Mesothelial cell of epicardium (in vitro differentiated cells): ENCODE results near the gene DNM3. TPM values are rescaled to one million over a fixed set of nuclear protein-coding genes. Genes with fewer than 3 reads are reported as not detected.
"Not testable (repeated sequence)": the region's sequence is repeated elsewhere in the genome, so short reads cannot be mapped to it uniquely, and the experiment has no call there.

Experiments
- DNase-seq, 2 experiments: peaks; one replicate each; pipeline ENCODE4 v3.0.0; 2021; ENCODE audit warnings: low spot score in 2 of 2; ENCODE audit not compliant: unreplicated experiment in 2 of 2
- H3K27ac Mint-ChIP-seq: 2 replicates; pipeline ENCODE4 v1.8.0; 2021; ENCODE audit warnings: mixed read lengths
- H3K27me3 Mint-ChIP-seq: 2 replicates; pipeline ENCODE4 v1.8.0; 2021; ENCODE audit warnings: low read depth, mixed read lengths
- H3K36me3 Mint-ChIP-seq: 2 replicates; pipeline ENCODE4 v1.8.0; 2021; ENCODE audit warnings: mixed read lengths
- H3K4me1 Mint-ChIP-seq: 2 replicates; pipeline ENCODE4 v1.8.0; 2021; ENCODE audit warnings: mixed read lengths
- H3K4me3 Mint-ChIP-seq: 2 replicates; pipeline ENCODE4 v1.8.0; 2021; ENCODE audit warnings: mild to moderate bottlenecking, moderate library complexity, mixed read lengths
- H3K9me3 Mint-ChIP-seq: 2 replicates; pipeline ENCODE4 v1.8.0; 2021; ENCODE audit warnings: mixed read lengths
- CTCF ChIP-seq: fragments of 200-600 bp; sonication (generic); IDR thresholded peaks from one replicate; pipeline ENCODE4 v1.5.0; 2021; ENCODE audit warnings: antibody characterized with exemption; ENCODE audit not compliant: unreplicated experiment
- total RNA-seq: library from RNA; stranded (reverse); gene quantifications from 3 replicates; pipeline ENCODE4 v1.2.1, GENCODE V29; 2021

Gene DNM3
- total RNA-seq, 1 donor from 2014 or later, result 5.0 TPM

GRCh38 chr1:172360511-172360910, 519.2 kb downstream of the DNM3 start:
- Mint-ChIP-seq H3K27me3 (no peaks in the 10 kb centered on the region), H3K36me3 (peaks cover under 1% of the 10 kb centered on the region), H3K27ac (no peak overlapping the region), H3K4me3 (no peak overlapping the region), H3K4me1 (peaks cover 43% of the 10 kb centered on the region), H3K9me3 (peaks cover 4% of the 10 kb centered on the region)
- no peak for TF ChIP-seq CTCF
- DNase-seq, result no peak

- Mint-ChIP-seq H3K27me3 (no peaks in the 10 kb centered on the region), H3K4me1 (peaks cover 39% of the 10 kb centered on the region), H3K9me3 (peaks cover 4% of the 10 kb centered on the region), H3K36me3 (peaks cover 4% of the 10 kb centered on the region), H3K27ac (no peak overlapping the region), H3K4me3 (no peak overlapping the region)
- no peak for DNase-seq
- TF ChIP-seq CTCF, result no peak
Measured at GRCh38 chr1:172360985-172361384, 519.7 kb downstream of the DNM3 start.

GRCh38 chr1:172363852-172364251, 522.6 kb downstream of the DNM3 start:
- Mint-ChIP-seq H3K36me3 (peaks cover 25% of the 10 kb centered on the region), H3K27me3 (no peaks in the 10 kb centered on the region), H3K4me3 (no peak overlapping the region), H3K4me1 (peaks cover 12% of the 10 kb centered on the region), H3K9me3 (peaks cover 30% of the 10 kb centered on the region), H3K27ac (no peak overlapping the region)
- TF ChIP-seq CTCF, result no peak
- no peak for DNase-seq

GRCh38 chr1:172371646-172372045, 530.3 kb downstream of the DNM3 start:
- DNase-seq, H3K27me3 Mint-ChIP-seq, H3K4me3 Mint-ChIP-seq, H3K27ac Mint-ChIP-seq: not testable (repeated sequence)
- Mint-ChIP-seq H3K36me3 (peaks cover 21% of the 10 kb centered on the region), H3K9me3 (peaks cover 34% of the 10 kb centered on the region), H3K4me1 (peaks cover 33% of the 10 kb centered on the region)

- TF ChIP-seq CTCF, result no peak
- H3K4me1 Mint-ChIP-seq, result peaks cover 49% of the 10 kb centered on the region
- peak overlapping the region; percentile 82 for H3K27ac Mint-ChIP-seq
- H3K9me3 Mint-ChIP-seq, result peaks cover 12% of the 10 kb centered on the region
- no peak for DNase-seq
- H3K4me3 Mint-ChIP-seq, result no peak overlapping the region
- peaks cover 4% of the 10 kb centered on the region for H3K36me3 Mint-ChIP-seq
- no peaks in the 10 kb centered on the region for H3K27me3 Mint-ChIP-seq
Measured at GRCh38 chr1:172373864-172374263, 532.6 kb downstream of the DNM3 start.

- no peaks in the 10 kb centered on the region for H3K27me3 Mint-ChIP-seq
- H3K27ac Mint-ChIP-seq, result peak overlapping the region; percentile 61
- no peaks in the 10 kb centered on the region for H3K36me3 Mint-ChIP-seq
- TF ChIP-seq CTCF, result no peak
- no peak for DNase-seq
- H3K4me3 Mint-ChIP-seq, result no peak overlapping the region
- peaks cover 5% of the 10 kb centered on the region for H3K9me3 Mint-ChIP-seq
- peaks cover 60% of the 10 kb centered on the region for H3K4me1 Mint-ChIP-seq
Measured at GRCh38 chr1:172375211-172375631, 533.9 kb downstream of the DNM3 start.
